Lower leg skin (tissue), 4 donors: ENCODE results near the gene CSH2. TPM values are rescaled to one million over a fixed set of nuclear protein-coding genes. Genes with fewer than 3 reads are reported as not detected.

Experiments
- DNase-seq, 2 donors: peaks; one replicate each; pipeline ENCODE4 v3.0.0-alpha.2; 2019; ENCODE audit warnings: low spot score in 2 of 2
- H3K4me3 ChIP-seq: fragments of 200-600 bp; sonication (generic); 2 replicates; pipeline ENCODE4 v1.5.1; 2017; ENCODE audit warnings: mild to moderate bottlenecking, low read depth; ENCODE audit not compliant: poor library complexity, severe bottlenecking
- POLR2A ChIP-seq, 2 donors: fragments of 450-650 bp; IDR thresholded peaks; one replicate each; pipeline ENCODE4 v1.6.1; 2016 to 2017; ENCODE audit warnings: antibody characterized with exemption in 2 of 2, mild to moderate bottlenecking in 1 of 2, moderate library complexity in 1 of 2
- WGBS, 2 donors: methylation state at CpG; one replicate each; pipeline ENCODE4 v1.1.5; 2018; 5-methylcytosine and 5-hydroxymethylcytosine counted together
- intact Hi-C: fragments of 100-400 bp; cut with DNase I; formaldehyde crosslinking; loops from one replicate; pipeline ENCODE4 v1.15.0; 2023; ENCODE audit warnings: low total_unique reads
- total RNA-seq, 4 donors: library from RNA; depleted of rRNA; stranded (reverse); fragments of >200 nt; gene quantifications; one replicate each; pipeline ENCODE4 v1.1.0, GENCODE V29; 2016
- TF ChIP-seq, protein P1 (sequence below), 3 donors: fragments of 450-650 bp; IDR thresholded peaks; one replicate each; pipeline ENCODE4 v1.5.1; 2016; ENCODE audit warnings: antibody characterized with exemption in 3 of 3, mild to moderate bottlenecking in 3 of 3, moderate library complexity in 2 of 3

CSH2 gene
- total RNA-seq, 4 donors from 2014 or later: not detected

DNA sequence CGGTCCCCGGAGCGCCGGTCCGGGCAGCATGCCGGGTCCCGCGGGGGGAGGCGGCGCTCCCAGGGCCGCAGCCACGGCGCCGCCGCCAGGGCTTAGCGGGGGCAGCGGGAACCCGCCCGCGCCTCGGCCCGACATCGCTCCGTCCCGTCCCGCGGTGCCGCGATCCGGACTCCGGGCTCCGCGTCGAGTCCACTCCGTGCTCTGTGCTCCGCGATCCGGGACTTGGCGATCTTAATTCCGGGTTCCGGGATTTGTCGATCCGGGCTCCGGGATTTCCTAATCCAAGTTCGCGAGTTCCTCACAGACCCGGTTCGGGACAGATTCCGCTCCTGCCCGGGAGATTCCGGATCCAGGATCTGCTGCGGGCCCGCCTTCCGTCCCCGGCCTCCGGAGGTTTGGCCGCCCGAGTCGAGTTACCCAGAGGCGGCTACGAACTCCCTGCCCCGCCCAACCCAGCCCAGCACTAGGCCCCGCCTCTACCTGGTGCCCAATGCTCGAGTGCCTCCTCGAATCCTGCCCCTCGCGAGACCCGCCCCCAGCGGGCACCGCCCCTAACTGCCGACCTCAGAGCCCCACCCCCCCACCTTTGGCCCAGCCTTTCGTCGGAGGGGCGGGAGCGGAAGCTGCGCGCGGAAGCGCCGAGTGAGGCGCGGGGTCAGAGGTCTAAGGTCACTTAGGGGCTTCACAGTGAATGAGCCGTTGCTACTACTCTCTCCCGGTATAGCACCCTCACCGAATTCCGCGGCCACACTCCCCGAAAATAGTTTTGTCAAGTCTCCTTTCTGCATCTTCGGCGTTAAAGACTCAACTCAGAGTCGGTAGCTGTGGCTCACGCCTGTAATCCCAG lies 30.7 kb downstream of the CSH2 start, which contains the start of gene SMARCD2:
TSS of gene SMARCD2 (minus strand) at position 146 of the 847 bp plus-strand sequence. CDS start at position 135, 11 bp downstream.
- peak within 1 kb of the TSS; percentile 90 for H3K4me3 ChIP-seq
- intact Hi-C loops: no loop called here
- peak; percentile 98 to 100 for DNase-seq
- no peak for TF ChIP-seq POLR2A (IDR thresholded peaks at IDR 0.05)
- TF ChIP-seq, protein P1, sequence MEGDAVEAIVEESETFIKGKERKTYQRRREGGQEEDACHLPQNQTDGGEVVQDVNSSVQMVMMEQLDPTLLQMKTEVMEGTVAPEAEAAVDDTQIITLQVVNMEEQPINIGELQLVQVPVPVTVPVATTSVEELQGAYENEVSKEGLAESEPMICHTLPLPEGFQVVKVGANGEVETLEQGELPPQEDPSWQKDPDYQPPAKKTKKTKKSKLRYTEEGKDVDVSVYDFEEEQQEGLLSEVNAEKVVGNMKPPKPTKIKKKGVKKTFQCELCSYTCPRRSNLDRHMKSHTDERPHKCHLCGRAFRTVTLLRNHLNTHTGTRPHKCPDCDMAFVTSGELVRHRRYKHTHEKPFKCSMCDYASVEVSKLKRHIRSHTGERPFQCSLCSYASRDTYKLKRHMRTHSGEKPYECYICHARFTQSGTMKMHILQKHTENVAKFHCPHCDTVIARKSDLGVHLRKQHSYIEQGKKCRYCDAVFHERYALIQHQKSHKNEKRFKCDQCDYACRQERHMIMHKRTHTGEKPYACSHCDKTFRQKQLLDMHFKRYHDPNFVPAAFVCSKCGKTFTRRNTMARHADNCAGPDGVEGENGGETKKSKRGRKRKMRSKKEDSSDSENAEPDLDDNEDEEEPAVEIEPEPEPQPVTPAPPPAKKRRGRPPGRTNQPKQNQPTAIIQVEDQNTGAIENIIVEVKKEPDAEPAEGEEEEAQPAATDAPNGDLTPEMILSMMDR (IDR thresholded peaks at IDR 0.05): peak in 1 of 3 donors; percentile 11
- whole genome bisulfite sequencing, 2 donors: 0 to 2% methylated on average over 31 to 76 of the region's 92 CpGs

DNA sequence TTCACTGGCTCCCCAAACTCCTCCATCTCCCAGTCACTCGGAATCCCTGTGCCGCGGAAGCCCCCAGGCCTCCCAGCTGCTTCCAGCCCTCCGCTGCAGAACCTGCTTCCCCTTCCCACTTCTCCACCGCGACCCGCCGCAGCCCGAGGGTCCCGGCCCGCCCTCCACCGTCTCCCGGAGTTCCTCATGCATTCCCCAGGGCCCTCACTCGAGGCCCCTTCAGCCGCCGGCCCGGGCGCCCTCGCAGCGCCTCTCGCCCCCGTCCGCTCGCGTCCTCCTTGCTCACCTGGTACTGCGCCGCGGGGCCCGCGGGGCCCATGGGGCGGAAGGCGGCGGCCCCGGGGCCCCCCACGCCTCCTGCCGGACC lies 31.3 kb downstream of the CSH2 start:
- intact Hi-C loops: no loop called here

DNA sequence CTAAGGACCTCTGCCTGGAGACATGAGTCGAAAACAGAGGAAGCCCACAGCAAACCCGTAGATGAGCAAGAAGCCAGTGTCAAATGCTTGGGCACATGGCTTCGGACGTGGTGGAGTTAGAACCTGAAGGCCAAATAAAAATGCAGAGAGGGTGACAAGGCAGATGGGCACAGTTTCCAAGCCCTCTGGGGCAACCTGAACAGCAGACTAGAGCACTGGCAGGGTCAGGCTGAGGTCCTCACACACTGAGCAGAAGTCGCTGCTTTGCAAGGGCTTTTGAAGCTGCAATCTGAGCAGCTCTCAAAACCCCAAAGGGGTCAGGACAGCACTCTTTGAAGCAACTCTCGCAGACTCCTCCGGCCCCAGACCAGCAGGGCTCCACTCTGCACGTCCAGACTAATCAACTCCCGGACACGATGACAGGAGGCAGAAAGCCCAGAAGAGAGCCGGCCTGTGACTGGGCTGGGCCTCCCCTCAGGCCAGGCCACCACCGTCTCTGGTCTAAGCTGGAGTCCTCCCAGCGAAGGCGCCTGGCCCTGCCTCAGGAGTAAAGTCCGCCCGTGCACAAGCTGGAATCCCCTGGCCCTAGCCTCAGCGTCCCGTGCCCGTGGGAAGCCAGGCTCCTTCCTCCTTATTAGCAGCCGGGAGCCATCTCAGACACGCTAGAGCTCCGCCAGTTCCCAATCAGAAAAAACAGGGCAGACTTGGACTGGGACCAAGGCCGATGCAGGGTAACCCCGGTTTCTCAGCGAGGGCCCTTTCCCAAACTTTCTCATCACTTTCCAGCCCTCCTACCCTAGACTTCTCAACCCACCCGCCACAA lies 31.9 kb downstream of the CSH2 start:
- peak; percentile 64 to 93 for DNase-seq
- 2 to 3% methylated on average over 20 to 26 of the region's 26 CpGs for WGBS, 2 donors
- TF ChIP-seq POLR2A (IDR thresholded peaks at IDR 0.05): no peak
- TF ChIP-seq, protein P1 (IDR thresholded peaks at IDR 0.05): no peak
- H3K4me3 ChIP-seq: peak overlapping the region; percentile 90
- intact Hi-C loops: no loop called here

More for the DNA sequence above, 31.3 kb downstream of the CSH2 start:
- H3K4me3 ChIP-seq: peak overlapping the region; percentile 90
- 0 to 1% methylated on average over 33 to 35 of the region's 36 CpGs for WGBS, 2 donors
- TF ChIP-seq, protein P1 (IDR thresholded peaks at IDR 0.05): no peak
- no peak for TF ChIP-seq POLR2A (IDR thresholded peaks at IDR 0.05)
- DNase-seq: no peak

DNA sequence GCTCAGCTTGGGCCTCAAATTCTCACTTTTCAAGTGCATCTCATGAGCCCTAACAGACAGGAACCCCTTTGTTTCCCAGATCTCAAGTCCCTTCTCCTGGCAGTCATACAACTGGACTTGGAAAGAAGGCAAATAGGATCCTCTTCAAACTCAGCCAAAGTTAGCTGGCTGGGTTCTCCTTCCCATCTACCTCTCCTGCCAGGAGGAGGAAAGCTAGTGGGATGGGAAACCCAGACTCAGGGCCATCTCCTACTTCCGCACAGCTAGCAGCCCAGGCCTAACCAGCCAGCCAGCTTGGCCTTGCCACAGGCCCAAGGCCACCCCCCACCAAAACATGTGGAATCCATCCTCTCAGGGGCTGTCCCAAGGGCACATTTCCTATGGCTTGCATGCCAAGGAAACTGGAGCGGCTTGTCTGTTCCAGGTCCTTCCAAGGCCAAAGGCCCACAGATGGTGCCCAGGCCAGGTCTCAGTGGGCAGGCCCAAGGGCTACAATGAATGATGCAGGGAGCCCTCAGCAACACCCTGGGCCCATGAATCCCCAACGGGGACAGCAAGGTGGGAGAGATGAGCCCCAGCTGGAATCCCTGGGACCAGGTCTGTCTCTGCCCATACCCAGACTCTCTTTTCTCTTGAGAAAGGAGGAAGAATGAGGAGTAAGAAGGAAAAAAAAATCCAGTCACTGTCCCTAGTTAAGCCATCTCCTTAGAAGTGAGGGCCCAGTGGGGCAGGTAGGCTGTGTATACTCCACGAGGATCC lies 32.7 kb downstream of the CSH2 start:
- H3K4me3 ChIP-seq: peak overlapping the region; percentile 90
- intact Hi-C loops: no loop called here
- WGBS, 2 donors: 22 to 33% methylated on average over 4 of the region's 4 CpGs
- DNase-seq: no peak
- TF ChIP-seq, protein P1 (IDR thresholded peaks at IDR 0.05): no peak
- no peak for TF ChIP-seq POLR2A (IDR thresholded peaks at IDR 0.05)

DNA sequence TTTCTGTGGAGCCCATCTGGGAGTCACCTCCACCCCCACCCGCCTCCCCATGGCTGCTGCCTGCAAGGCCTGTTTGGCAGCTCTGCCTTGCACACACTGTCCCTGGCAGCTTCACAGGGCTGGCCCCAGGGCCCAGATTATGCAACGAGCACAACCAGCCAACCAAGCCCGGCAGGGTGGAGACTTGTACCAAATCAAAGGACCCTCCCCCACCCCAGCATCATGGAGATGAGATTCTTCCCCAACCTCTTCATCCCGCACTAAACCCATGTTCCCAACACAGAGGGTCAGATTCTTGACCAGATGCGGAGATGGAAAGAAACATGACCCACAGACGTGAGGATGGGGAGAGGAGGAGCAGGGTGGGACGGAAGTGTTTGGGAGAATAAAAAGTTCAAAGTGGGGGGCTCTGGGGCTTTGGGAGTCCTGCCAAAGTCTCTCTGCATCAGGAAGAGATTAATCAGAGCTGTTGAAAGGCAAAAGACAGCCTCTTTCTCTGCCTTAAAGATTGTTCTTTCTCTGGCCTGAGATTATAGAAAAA lies 34.8 kb downstream of the CSH2 start:
- intact Hi-C loops: no loop called here
- TF ChIP-seq, protein P1 (IDR thresholded peaks at IDR 0.05): no peak
- no peak for TF ChIP-seq POLR2A (IDR thresholded peaks at IDR 0.05)
- WGBS, 2 donors: 13 to 29% methylated on average over 7 of the region's 7 CpGs
- no peak overlapping the region for H3K4me3 ChIP-seq
- DNase-seq: peak; percentile 96 to 99
